Epidermal melanocyte (primary cell): Measurements from ENCODE around the gene TSSK6.
"Not testable (repeated sequence)": the region's sequence is repeated elsewhere in the genome, so short reads cannot be mapped to it uniquely, and the experiment has no call there.

Experiments used
- DNase-seq: peaks from one replicate; pipeline ENCODE4 v3.0.0; 2011; ENCODE audit warnings: low spot score; ENCODE audit not compliant: insufficient read length

Gene TSSK6

DNA sequence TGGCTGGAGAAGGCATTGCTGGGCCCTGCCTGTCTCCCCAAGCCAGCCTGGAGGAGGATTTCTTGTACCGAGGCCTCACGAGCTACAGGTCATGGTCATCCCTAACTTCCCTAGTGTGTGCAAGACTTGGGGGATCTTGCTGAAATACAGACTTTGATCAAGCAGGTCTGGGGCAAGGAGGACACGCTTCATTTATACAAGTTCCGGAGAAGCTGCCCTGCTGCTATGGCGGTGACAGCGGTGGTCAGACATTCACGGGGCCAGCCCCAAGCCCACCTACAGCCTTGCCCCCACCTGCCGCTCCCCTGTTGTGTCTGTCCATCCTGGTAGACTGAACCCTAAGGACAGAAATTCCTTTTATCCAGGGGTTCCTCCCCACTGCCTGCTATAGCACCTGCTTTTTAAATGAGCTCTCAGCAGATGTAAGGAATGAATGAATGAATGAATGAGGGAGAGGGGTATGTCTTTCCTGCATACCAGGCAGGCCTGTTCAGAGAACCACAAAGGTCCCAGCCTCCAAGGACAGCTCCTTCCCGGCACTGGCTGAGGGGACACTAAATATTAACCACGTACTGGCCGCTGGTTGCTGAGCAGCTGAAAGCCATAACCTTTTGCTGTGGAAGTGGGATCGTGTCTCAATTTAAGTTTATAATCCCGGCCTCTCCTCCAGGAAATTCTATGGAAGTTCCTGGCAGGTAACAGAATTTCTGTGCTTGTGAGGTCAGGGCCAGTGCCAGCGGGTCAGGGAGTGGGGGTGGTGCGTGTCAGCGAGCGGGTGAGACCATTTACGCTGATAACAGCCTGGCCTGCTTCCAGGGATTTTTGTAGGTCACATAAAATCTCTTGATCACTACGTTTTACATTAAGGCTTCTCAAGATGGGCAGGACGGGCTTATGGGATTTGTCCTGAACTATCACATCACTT is 27.1 kb downstream of the TSSK6 start:
- DNase-seq = no peak

DNA sequence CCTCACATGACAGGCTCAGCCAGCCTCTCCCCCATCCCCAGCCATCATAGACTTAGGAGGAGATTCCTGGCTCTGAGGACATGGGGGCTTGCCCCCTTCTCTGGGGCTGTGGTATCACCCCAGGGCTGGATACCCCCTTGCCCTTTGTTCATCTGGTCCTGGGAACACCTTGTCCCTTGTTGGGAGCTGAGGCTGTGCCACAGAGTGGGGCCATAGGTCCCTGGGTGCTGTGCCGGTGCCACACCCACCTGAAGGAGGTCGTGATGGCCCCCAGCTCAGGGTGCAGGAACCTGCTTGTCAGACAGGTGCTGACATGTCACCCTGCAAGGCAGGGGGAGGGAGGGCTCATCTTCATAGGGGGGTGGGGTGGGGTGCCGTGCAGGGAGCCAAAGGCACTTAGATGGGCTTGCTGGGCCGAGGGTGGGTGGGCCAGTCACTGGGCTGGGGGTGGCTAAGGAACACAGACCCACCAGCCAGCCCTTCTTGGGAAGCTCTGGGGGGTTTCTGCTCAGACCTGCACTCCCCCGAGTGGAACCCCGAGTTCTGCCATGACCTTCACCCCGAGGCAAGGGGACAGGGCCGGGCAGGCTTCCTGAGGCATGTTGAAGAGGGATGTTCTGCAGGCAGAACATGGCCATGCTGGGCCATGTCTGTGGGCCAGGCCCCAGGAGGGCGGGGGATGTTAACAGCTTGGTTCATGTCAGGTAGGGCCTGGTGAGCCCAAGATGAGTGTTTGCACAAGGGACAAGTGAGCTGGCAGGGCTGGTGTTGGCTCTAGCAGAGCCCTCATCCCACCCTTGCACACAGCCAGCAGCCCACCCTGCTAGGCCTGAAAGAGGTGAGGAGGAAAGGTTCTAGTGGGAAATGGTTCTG is 28.0 kb downstream of the TSSK6 start:
- no peak for DNase-seq

DNA sequence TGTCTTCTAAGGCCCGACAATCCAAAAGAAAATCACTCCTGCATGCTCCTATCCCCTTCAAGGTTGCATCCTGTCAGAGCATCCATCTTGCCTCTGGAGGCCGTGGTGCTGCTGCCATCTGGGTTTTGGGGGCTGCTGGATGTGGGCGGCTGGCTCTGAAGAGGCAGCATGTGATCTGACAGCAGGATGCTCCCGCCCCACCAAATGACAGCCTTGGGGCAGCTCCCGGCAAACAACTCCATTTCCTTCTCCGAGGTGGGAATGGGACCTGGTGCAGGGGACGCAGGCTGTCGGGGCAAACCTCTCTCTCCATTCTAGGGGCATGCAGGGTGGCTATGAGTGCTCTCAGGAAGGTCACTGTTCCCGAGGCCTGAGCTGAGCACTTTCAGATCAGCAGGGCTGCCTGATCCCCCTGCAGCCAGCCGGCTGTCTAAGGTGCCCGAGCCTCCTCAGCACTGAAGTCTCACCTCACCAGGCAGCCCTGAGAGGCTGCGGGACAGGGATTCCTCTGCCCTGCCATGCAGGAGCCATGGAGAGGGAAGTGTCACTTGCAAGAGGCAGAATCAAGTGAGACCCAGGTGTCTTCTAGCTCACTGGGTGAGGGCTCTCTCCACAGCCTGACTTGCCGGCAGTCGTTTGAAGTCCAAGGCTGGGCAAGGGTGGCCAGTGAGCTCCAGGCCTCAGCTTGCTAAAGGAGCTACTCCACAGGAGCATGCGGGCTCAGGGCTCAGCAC is 28.8 kb downstream of the TSSK6 start:
- DNase-seq = no peak

DNA sequence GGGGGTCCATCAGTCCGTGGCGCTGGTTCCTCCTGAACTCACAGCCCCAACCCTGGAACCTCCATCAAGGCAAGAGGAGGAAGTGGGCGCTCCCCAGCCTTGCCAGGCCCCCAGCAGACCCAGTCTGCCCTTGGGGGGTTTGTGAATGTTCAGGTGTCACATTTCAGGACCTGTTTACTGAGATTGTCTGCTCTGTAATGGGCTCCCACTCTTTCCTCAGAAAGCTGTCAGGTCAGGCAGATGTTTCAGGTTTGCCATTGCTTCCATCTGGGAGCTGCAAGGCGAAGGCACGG is 29.4 kb downstream of the TSSK6 start:
- no peak for DNase-seq

DNA sequence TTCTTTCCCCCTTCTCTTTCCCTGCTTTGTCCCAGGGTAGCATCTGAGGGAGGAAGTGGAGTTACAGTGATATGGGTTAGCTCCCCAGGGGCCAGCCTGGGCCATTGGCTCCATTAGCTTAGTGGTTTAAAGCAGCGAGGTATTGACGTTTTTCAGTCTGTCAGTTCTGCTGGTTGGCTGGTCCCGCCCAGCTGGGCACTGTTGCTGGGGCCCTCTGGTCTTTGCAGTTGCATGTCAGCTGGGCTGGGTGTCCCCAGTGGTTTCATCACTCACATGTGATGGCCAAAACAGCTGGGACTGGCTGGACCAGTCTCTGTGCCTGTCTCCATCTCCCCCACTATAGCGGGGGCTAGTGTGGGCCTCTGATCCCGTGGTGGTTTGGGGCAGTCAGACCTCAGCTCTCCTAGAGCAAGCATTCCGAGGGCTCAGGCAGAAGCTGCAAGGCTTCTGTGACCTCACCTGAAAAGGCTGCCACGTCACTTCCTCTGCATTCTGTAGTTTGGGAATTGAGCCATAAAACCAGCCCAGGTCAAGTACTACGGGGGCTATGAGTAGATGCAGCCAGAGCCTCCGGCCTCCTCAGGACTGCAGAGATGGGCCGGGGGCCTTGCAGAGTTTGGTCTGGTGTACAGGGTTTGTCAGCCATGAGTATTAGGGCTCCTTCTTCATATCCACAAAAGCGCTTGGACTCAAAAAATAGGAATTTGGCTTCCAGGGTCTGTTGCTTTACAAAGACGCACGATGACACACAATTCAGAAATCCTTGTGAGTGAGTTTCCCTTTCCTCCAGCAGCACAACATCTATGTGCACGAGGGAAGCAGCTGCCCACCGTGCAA is 30.0 kb downstream of the TSSK6 start:
- no peak for DNase-seq

DNA sequence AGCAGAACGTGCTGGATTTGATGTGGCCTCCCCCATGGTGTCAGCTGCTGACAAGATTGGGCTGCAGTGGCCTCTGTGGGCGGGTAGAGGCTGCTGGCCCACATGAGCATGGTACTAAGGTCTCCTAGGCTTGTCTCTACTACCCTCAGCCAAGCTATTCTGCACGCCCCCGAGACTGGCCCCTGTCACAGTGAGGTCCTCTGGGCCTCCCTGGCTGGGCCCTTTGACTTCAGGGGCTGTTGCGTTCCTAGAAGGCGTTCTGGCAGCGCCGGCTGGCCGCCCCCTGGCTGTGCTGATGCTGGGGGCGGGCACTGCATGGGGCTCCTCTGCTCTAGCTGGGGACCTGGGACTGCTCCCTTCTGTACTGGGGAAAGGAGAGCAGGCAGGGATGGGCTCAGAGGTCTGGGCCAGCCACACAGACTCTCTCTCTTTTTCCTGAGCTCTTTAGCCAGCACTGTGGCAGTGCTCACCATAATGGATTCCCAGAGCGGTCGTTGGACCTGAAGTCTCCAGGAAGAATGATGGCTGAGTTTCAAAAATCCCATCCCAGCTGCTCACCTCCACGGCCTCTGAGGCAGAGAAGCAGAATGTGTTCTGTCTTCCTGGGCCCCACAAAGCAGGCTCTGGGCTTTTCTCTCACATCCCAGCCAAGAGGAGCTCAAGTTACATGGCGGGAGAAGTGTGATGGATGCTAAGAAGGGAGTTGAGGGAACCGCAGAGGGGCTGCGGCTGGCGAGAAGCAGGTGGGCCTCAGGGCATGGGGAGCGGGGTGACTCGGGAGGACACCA is 32.3 kb downstream of the TSSK6 start:
- no peak for DNase-seq

DNA sequence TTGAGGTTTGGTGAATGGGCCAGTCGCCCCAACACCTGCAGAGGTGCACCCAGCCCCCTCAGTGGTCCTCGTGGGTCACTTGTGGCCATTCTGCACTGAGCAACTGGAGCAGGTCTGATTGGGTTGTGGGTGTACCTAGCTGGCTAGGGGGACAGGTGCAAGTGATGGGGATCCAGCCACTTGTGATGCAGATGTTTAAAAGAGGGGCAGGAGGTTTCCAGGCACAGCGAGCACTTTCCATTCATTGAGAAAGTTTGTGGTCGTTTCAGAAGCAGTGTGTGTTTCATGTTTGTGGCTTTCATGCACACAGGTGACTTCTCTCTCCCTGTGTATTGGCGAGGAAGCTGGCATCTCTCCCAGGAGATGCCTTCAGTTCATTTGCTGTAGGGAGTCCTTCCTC is 34.7 kb downstream of the TSSK6 start:
- no peak for DNase-seq

DNA sequence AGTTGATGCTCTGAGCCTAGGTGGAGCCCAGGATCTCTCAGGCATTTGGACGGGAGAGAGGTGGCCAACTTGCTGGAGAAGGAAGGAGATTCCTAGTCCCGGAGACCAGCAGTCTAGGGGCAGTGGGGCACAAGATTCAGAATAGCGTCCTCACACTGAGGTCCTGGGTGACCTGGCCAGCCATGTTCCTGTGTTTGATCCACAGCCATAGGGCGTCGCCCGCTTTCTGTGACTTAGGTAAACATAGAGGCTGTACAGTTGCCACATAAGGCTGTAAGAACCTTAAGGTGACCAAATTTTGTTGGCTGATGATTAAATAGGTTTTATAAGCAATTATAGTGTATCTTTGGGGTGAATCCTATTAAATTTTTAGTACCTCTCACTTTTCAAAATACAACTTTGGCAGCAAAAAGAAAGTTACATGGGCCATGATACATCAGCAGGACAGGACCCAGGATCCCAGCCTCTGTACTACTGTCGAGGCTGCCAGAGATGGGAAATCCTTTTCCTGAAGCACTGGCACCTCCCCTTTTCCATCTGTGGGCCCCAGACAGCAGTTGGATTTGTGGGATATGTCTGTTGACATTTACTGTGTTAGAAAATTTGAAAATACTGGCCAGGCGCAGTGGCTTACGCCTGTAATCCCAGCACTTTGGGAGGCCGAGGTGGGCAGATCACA is 37.5 kb downstream of the TSSK6 start:
- DNase-seq = no peak

DNA sequence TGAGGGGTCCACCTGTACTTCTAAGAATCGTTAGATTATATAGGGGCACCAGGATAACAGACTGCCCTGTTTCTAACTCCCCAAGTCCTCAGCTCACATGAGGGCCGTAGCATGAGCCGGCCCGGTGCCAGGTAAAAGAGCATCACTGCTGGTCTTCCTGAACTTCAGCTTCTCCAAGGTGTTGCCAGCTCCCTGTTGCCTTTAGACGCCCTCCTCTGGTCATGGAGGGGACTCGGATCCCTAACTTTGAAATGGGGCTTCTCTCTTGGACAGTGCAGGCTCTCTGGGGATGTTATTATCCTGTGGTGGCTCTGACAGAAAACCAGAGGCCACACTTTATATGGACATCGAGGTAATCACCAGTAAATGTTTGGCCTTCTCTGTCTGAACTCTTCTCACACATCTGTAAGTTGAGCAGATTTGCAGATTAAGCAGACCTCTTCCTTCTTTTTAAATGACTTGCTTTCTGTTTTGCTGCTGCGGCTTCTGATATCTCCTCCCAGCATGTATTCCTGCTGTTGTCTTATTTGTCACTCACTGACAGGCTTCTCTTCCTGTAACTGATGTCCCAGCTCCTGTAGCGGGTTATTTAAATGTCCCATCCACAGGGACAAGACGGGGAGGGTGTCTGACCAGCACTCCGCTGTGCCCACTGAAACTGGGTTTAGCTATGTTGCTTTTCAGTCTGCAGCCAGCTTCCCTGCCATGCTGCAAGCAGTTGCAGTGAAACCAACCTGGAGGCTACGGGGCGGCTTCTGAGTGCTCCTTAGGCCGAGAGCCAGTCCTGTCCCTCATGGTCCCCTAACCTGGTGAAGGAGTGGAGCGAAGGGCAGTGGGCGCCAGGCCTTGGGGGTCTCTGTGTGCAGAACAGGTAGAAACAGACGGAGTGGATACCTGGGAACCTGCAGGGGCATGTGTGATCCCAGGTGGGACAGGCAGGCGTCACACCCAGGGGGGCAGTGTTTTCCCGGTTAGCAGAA is 39.2 kb downstream of the TSSK6 start:
- DNase-seq = no peak

DNA sequence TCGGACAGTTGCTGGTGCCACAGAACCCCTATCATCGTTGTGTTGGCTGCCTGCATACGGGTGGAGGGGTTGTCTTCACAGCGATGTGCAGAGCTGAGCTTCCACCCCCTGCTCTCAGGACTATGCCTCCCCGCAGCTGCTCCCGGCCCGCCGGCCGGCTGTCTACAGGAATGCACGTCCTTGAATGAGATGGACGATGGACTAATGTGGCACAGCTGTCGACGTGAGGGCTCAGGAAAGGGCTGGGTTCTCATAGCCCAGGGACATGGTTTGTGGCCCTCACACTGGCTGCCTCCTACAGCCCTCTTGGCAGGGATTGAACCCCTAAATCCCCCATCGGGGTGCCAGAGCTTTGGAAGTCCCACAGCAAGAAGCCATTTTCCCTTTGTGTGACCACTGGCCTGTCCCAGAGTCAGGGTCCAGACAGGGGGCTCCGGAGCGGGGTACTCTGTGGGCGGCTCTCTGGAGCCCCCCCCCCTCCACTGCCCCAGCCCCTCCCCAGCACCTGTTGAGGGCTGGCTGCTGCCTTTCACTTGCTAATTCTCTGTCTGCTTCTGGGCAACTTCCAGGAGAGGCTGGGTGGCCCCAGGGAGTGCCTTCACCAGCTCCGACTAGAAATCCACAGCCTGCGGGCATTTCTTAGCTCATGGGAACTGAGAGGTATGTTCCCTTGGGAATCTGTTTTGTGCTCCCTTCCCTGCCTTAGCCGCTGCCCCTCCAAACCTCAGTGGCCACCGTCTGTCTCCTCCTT is 40.2 kb downstream of the TSSK6 start:
- no peak for DNase-seq

DNA sequence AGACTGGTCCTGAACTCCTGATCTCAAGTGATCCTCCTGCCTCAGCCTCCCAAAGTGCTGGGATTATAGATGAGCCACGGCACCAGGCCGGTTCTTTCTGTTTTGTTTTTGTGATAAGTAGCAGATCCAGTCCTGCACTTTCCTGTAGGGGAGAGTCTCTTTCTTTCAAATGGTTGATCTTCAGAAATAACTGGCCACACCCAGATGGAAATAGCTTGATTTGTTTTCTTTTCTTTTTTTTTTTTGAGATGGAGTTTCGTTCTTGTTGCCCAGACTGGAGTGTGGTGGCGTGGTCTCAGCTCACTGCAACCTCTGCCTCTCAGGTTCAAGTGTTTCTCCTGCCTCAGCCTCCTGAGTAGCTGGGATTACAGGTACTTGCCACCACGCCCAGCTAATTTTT is 43.2 kb downstream of the TSSK6 start:
- DNase-seq = not testable (repeated sequence)

DNA sequence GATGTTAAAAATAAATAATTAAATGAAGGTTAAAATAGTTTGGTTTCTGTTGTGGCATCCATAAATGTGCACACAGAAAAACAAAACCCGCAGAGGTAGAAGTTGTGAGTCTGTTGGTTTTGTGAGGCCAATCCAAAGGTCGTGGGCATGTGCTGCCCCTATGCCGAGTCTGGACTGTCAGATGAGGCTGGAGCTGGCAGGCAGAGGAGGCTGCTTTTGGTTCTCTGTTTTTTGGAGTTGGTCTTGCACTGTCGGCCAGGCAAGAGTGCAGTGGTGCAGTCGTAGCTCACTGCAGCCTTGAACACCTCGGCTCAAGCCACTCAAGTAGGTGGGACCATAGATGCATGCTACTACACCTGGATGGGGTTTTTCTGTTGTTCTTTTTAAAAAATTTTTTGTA is 43.7 kb downstream of the TSSK6 start:
- no peak for DNase-seq

DNA sequence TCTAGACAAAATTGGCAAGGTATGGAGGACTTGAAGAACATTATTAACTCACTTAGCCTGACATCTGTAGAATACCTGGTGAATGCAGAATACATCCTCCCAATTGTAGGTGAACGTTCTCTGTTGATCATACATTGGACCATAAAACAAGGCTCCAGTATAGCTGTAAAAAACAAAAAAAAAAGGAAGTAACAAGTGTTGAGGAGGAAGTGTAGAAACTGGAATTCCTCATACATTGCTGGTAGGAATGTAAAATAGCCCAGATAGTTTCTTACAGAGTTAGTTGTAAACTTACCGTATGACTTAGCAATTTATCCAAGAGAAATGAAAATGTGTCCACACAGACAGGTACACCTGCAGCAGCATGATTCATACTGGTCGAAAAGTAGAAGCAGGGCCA is 44.8 kb downstream of the TSSK6 start:
- no peak for DNase-seq

DNA sequence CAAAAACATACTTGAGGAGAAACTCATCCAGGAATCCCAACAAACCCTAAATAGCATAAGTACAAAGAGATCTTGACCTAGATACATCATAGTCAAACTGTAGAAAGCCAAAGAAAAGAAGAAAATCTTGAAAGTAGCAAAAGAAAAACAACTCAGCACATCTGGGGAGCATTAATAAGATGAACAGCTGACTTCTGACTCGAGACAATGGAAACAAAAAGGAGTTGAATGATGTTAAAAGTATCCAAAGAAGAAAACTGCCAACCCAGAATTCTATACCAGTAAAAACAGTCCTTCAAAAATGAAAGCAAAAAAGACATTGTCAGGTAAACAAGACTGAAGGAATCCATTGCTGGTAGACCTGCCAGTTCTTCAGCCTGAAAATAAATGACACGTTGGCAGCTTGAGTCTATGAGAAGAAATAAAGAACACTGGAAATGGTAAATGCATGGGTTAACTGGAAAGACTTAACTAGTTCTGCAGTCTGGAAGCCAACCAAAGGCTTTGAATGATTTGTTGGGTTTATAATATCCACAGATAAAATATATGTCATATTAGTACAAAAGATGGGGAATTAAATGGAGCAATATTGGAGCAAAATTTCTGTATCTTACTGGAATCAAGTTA is 46.8 kb downstream of the TSSK6 start:
- DNase-seq = no peak

DNA sequence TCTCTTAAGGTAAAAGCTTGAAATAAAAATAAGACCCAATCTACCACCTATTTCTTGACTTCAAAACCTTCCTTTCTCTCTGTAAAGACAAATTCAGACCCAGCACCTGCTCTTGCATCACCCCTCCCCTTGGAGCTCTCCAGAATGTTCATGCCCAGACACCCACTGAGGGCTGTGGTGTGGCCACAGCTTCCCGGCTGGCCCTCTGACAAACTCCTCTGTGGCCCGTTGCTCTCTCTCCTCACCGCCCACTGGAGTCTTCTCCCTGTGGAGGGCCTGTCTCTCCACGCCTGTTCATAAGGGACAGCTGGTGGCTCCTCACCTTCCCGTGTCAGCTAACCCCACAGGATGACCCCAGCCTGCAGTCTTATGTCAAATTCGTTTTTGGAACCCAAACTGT is 49.1 kb downstream of the TSSK6 start:
- no peak for DNase-seq

DNA sequence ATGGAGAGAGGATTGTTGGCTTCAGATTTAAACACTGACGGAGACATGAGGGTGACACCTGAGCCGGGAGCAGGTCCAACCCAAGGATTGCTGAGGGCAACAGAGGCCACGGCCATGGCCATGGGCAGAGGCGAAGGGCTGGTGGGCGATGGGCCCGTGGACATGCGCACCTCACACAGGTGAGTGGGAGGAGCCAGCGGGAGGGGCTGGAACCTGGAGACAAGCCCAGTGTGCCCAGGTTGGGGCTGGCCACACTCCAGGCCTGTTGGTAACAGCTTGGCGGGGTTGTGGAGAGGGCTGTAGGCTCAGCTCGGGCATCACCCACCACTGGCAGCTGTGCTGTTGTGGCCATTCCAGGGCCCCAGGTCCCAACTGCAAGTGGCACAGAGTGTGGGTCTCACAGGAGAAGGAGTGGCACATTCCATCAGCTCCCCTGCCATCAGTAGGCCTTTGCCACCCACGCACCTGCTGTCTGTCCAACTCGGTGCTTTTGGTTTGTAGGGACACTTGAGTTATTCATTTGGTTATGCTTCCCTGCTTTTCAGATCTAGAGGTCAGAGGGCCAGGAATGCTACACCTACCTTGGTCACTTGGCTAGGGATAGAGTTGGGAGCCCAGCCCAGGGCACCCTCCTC is 49.8 kb downstream of the TSSK6 start:
- DNase-seq = no peak
